ENCODE measurements around the gene LRRC74B.

Gene LRRC74B

DNA sequence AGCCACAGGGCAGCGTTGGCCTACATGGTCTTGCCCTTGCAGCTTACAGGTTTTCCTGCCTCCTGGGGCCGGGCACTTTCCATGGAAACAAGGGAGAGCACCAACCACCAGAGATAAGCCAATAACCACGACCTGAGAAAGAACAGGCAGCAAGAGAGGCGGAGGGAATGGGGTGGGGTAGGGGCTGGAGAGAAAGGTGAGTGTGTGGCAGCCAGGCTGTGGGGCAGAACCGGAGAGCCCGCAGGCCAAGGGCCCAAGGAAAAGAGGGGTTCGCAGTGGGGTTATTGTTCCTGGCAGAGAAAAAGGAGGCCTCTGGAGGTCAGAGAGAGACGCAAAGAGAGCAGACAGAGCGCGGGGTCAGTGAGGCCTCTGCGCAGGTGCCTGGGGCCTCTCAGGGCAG is 33.2 kb downstream of the LRRC74B start:
- no peak overlapping the region for H3K27ac ChIP-seq
- no peak overlapping the region for H2AFZ ChIP-seq (ENCODE audit: low read depth)
- H3K9ac ChIP-seq: no peak overlapping the region

DNA sequence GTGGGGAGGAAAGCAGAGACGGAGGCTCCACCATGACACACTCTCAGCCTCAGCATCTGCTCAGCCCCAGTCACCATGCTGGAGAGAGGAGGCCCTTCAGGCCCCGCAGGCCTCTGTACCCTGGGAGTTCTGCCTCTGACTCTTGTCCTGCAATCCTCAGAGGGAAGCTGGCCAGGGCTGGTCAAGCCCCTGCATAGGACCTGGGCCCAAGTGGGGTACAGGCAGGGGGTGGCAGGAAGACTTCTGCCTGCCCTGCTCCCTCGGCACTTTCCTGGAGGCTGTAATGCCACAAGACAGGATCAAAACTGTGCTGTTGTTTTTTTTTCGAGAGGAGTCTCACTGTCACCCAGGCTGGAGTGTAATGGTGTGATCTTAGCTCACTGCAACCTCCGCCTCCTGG is 33.7 kb downstream of the LRRC74B start:
- H3K4me1 ChIP-seq (ENCODE audit: low read depth, poor library complexity, severe bottlenecking): no peaks in the 10 kb centered on the region
- H2AFZ ChIP-seq (ENCODE audit: low read depth): no peak overlapping the region
- H3K9ac ChIP-seq: no peak overlapping the region

More for the DNA sequence above, 33.2 kb downstream of the LRRC74B start:
- no peaks in the 10 kb centered on the region for H3K4me1 ChIP-seq (ENCODE audit: low read depth, poor library complexity, severe bottlenecking)
- H3K4me3 ChIP-seq (IDR thresholded peaks at IDR 0.05; ENCODE audit: insufficient read depth, low read depth, low read length): no peak overlapping the region
- H3K27me3 ChIP-seq (ENCODE audit: insufficient read depth, low read depth): no peaks in the 10 kb centered on the region
- H3K36me3 ChIP-seq (ENCODE audit: insufficient read depth): no peaks in the 10 kb centered on the region
- TF ChIP-seq, protein P1, sequence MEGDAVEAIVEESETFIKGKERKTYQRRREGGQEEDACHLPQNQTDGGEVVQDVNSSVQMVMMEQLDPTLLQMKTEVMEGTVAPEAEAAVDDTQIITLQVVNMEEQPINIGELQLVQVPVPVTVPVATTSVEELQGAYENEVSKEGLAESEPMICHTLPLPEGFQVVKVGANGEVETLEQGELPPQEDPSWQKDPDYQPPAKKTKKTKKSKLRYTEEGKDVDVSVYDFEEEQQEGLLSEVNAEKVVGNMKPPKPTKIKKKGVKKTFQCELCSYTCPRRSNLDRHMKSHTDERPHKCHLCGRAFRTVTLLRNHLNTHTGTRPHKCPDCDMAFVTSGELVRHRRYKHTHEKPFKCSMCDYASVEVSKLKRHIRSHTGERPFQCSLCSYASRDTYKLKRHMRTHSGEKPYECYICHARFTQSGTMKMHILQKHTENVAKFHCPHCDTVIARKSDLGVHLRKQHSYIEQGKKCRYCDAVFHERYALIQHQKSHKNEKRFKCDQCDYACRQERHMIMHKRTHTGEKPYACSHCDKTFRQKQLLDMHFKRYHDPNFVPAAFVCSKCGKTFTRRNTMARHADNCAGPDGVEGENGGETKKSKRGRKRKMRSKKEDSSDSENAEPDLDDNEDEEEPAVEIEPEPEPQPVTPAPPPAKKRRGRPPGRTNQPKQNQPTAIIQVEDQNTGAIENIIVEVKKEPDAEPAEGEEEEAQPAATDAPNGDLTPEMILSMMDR (conservative IDR thresholded peaks at IDR 0.05; ENCODE audit: low read depth, low read length): no peak
- no peak overlapping the region for H3K4me2 ChIP-seq
- no peaks in the 10 kb centered on the region for H3K79me2 ChIP-seq (ENCODE audit: insufficient read depth, low read depth)
- no peaks in the 10 kb centered on the region for H4K20me1 ChIP-seq (ENCODE audit: insufficient read depth)

DNA sequence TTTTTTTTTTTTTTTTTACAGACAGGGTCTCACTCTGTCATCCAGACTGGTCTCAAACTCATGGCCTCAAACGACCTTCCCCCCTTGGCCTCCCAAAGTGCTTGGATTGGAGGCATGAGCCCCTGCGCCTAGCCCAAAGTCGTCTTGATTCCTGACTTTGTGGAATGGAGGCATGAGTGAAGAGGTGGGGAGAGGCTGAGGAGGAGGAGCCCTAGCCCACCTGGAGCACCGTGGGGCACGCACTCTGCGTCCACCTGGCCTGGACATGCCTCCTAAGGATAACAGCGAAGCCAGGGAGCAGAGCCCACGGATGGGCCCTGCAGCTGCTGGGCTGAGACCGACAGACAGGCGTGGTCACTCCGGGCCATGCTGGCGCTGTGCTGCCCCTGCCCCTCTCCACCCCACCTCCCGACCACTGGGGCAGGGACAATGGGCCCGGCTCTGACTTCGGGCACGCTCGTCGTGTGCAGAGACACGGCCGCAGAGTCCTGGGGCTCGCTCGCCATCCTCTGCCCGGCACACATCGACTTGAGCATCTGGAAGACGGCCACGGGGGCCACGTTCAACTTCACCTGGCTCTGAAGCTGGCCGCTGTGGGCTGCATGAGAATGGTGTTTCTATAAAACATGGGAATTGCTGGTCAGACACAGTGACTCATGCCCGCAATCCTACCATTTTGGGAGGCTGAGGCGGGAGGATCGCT is 34.8 kb downstream of the LRRC74B start:
- H3K27me3 ChIP-seq (ENCODE audit: insufficient read depth, low read depth): no peaks in the 10 kb centered on the region
- H3K4me1 ChIP-seq (ENCODE audit: low read depth, poor library complexity, severe bottlenecking): no peaks in the 10 kb centered on the region
- no peak overlapping the region for H3K9ac ChIP-seq
- no peak overlapping the region for H3K4me2 ChIP-seq
- no peak overlapping the region for H3K27ac ChIP-seq
- no peaks in the 10 kb centered on the region for H3K79me2 ChIP-seq (ENCODE audit: insufficient read depth, low read depth)
- H4K20me1 ChIP-seq (ENCODE audit: insufficient read depth): no peaks in the 10 kb centered on the region
- TF ChIP-seq, protein P1 (conservative IDR thresholded peaks at IDR 0.05; ENCODE audit: low read depth, low read length): no peak
- no peak overlapping the region for H2AFZ ChIP-seq (ENCODE audit: low read depth)
- no peaks in the 10 kb centered on the region for H3K36me3 ChIP-seq (ENCODE audit: insufficient read depth)
- H3K4me3 ChIP-seq (IDR thresholded peaks at IDR 0.05; ENCODE audit: insufficient read depth, low read depth, low read length): no peak overlapping the region

More for the DNA sequence above, 33.7 kb downstream of the LRRC74B start:
- Histone ChIP-seq H3K36me3 (ENCODE audit: insufficient read depth) (no peaks in the 10 kb centered on the region), H3K79me2 (ENCODE audit: insufficient read depth, low read depth) (no peaks in the 10 kb centered on the region), H3K4me3 (IDR thresholded peaks at IDR 0.05; ENCODE audit: insufficient read depth, low read depth, low read length) (no peak overlapping the region), H4K20me1 (ENCODE audit: insufficient read depth) (no peaks in the 10 kb centered on the region), H3K4me2 (no peak overlapping the region), H3K27me3 (ENCODE audit: insufficient read depth, low read depth) (no peaks in the 10 kb centered on the region), H3K27ac (no peak overlapping the region)
- TF ChIP-seq, protein P1 (conservative IDR thresholded peaks at IDR 0.05; ENCODE audit: low read depth, low read length): no peak

DNA sequence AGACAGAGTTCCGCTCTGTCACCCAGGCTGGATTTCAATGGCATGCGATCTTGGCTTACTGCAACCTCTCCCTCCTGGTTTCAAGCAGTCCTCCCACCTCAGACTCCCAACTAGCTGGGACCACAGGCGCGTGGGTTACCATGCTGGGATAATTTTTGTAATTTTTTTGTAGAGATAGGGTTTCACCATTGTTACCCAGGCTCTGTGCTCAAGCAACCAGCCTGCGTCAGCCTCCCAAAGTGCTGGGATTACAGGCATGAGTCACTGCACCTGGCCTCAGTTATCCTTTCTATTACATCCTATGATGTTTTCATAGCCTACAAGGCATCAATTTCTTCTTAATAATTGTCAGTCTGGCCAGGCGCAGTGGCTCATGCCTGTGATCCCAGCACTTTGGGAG is 36.5 kb downstream of the LRRC74B start:
- H3K4me1 ChIP-seq (ENCODE audit: low read depth, poor library complexity, severe bottlenecking): no peaks in the 10 kb centered on the region
- H3K27me3 ChIP-seq (ENCODE audit: insufficient read depth, low read depth): no peaks in the 10 kb centered on the region
- no peaks in the 10 kb centered on the region for H3K79me2 ChIP-seq (ENCODE audit: insufficient read depth, low read depth)
- H3K27ac ChIP-seq: no peak overlapping the region
- H2AFZ ChIP-seq (ENCODE audit: low read depth): no peak overlapping the region
- no peak overlapping the region for H3K4me3 ChIP-seq (IDR thresholded peaks at IDR 0.05; ENCODE audit: insufficient read depth, low read depth, low read length)
- no peak overlapping the region for H3K4me2 ChIP-seq
- H3K36me3 ChIP-seq (ENCODE audit: insufficient read depth): no peaks in the 10 kb centered on the region
- no peaks in the 10 kb centered on the region for H4K20me1 ChIP-seq (ENCODE audit: insufficient read depth)
- TF ChIP-seq, protein P1 (conservative IDR thresholded peaks at IDR 0.05; ENCODE audit: low read depth, low read length): no peak
- H3K9ac ChIP-seq: no peak overlapping the region
